Neural cell (in vitro differentiated cells): ENCODE results near the gene SSTR5.

Experiments
- EP300 ChIP-seq: fragments of 450-650 bp; conservative IDR thresholded peaks from 2 replicates; pipeline ENCODE4 v1.6.1; 2014; ENCODE audit warnings: antibody characterized with exemption, mild to moderate bottlenecking, moderate library complexity; ENCODE audit not compliant: poor library complexity, severe bottlenecking
- EZH2 ChIP-seq: fragments of 200-600, 300-800 bp; shearing (Covaris generic), sonication (generic); IDR thresholded peaks from 2 replicates; pipeline ENCODE4 v1.6.1; 2014; ENCODE audit warnings: antibody characterized with exemption, low read length, borderline replicate concordance, mild to moderate bottlenecking; ENCODE audit not compliant: insufficient read depth, poor library complexity, severe bottlenecking
- MXI1 ChIP-seq: fragments of 450-650 bp; conservative IDR thresholded peaks from 2 replicates; pipeline ENCODE4 v1.6.1; 2014; ENCODE audit warnings: antibody characterized with exemption, mild to moderate bottlenecking; ENCODE audit not compliant: poor library complexity, severe bottlenecking
- POLR2AphosphoS5 ChIP-seq: IDR thresholded peaks from 2 replicates; pipeline ENCODE4 v1.6.1; 2012
- RAD21 ChIP-seq: fragments of 450-650 bp; conservative IDR thresholded peaks from 2 replicates; pipeline ENCODE4 v1.6.1; 2014; ENCODE audit warnings: antibody characterized with exemption, mild to moderate bottlenecking, moderate library complexity
- SMC3 ChIP-seq: fragments of 450-650 bp; conservative IDR thresholded peaks from 2 replicates; pipeline ENCODE4 v1.6.1; 2014; ENCODE audit warnings: antibody characterized with exemption, mild to moderate bottlenecking, moderate library complexity; ENCODE audit not compliant: poor library complexity
- TAF1 ChIP-seq: IDR thresholded peaks from 2 replicates; pipeline ENCODE4 v1.6.1; 2012; ENCODE audit warnings: low read depth
- TF ChIP-seq, protein P1 (sequence below): fragments of 450-650 bp; IDR thresholded peaks from 2 replicates; pipeline ENCODE4 v1.5.1; 2014; ENCODE audit warnings: antibody characterized with exemption, mild to moderate bottlenecking, moderate library complexity; ENCODE audit not compliant: poor library complexity, severe bottlenecking

DNA sequence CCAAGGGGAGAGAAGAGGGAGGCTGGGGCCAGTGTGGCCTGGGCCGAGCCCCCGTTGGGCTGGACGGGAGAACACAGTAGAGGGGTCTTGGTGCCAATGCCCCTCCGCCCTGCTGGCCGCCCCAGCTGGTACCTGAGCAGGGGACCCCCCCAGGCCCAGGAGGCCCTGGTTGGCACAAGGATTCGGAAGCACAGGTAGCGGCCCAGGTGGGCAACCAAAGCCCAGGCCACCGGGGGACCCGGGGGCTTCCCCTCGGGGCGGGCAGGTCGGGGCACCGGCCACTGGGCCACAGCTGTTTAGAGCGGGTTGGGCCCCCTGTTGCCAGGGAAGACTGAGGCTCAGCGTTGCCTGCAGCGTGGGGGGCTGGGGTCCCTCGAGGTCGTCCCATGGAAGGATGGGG is 51.7 kb downstream of the SSTR5 start:
- no peak for TF ChIP-seq POLR2AphosphoS5
- TF ChIP-seq, protein P1, sequence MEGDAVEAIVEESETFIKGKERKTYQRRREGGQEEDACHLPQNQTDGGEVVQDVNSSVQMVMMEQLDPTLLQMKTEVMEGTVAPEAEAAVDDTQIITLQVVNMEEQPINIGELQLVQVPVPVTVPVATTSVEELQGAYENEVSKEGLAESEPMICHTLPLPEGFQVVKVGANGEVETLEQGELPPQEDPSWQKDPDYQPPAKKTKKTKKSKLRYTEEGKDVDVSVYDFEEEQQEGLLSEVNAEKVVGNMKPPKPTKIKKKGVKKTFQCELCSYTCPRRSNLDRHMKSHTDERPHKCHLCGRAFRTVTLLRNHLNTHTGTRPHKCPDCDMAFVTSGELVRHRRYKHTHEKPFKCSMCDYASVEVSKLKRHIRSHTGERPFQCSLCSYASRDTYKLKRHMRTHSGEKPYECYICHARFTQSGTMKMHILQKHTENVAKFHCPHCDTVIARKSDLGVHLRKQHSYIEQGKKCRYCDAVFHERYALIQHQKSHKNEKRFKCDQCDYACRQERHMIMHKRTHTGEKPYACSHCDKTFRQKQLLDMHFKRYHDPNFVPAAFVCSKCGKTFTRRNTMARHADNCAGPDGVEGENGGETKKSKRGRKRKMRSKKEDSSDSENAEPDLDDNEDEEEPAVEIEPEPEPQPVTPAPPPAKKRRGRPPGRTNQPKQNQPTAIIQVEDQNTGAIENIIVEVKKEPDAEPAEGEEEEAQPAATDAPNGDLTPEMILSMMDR: no peak
- no peak for TF ChIP-seq EZH2
- TF ChIP-seq MXI1: no peak
- TF ChIP-seq TAF1: no peak
- TF ChIP-seq EP300: no peak
- TF ChIP-seq SMC3: no peak
- no peak for TF ChIP-seq RAD21
